ENCODE measurements around the gene ELN. TPM values are rescaled to one million over a fixed set of nuclear protein-coding genes. Genes with fewer than 3 reads are reported as not detected.
A peak's percentile ranks its signal among the peaks of the same experiment; 100 is the strongest.

ELN gene
- total and polyA plus RNA-seq, 2 of the 8 experiments (the other 6 are each of a cell fraction or from before 2014, with no cell fraction given) = 5.1 to 5.6 TPM

GRCh38 chr7:73988197-73988596 is 39.8 kb upstream of the ELN start:
- Histone ChIP-seq H3K23ac (ENCODE audit: insufficient read length) (no peak overlapping the region), H2BK20ac (ENCODE audit: low read length) (no peak overlapping the region), H4K91ac (replicated peaks; ENCODE audit: insufficient read length, low read length) (no peak overlapping the region), H3K27ac (ENCODE audit: low read depth, low read length) (no peak overlapping the region), H3K4me1 (replicated peaks in 1 of 4; ENCODE audit: control insufficient read depth in 3 of 4, insufficient read depth in 4 of 4, low read length in 3 of 4) (no peaks in the 10 kb centered on the region; a peak in 1 of 7 replicates), H2BK15ac (ENCODE audit: low read length) (no peak overlapping the region), H3K79me2 (ENCODE audit: control insufficient read depth in 1 of 2, insufficient read depth in 2 of 2, low read length in 2 of 2) (no peaks in the 10 kb centered on the region), H3K9ac (replicated peaks in 1 of 4; ENCODE audit: extremely low read depth in 1 of 4, low read depth in 3 of 4, low read length in 3 of 4) (no peak overlapping the region), H4K5ac (ENCODE audit: insufficient read length, low read depth, low read length) (no peak overlapping the region), H2BK5ac (ENCODE audit: low read depth, low read length) (no peak overlapping the region), H3K9me3 (ENCODE audit: insufficient read depth in 2 of 2, low read depth in 1 of 2, low read length in 1 of 2) (no peaks in the 10 kb centered on the region), H4K8ac (ENCODE audit: extremely low read depth, insufficient read depth, low read length) (no peak overlapping the region), H3K27me3 (replicated peaks in 1 of 4; ENCODE audit: control insufficient read depth in 3 of 4, extremely low read depth in 1 of 4, insufficient read depth in 3 of 4, low read length in 3 of 4) (no peaks in the 10 kb centered on the region), H3K23me2 (ENCODE audit: low read depth, low read length) (no peaks in the 10 kb centered on the region), H3K79me1 (ENCODE audit: low read depth, low read length) (no peaks in the 10 kb centered on the region), H2AK5ac (ENCODE audit: low read depth, low read length) (no peak overlapping the region), H3K18ac (ENCODE audit: extremely low read depth, low read length) (no peak overlapping the region), H3K14ac (ENCODE audit: insufficient read length) (no peak overlapping the region), H2AFZ (ENCODE audit: low read length) (no peak overlapping the region), H3K4ac (replicated peaks; ENCODE audit: insufficient read length, low read depth, low read length) (no peak overlapping the region), H3K56ac (replicated peaks; ENCODE audit: insufficient read length, low read depth, low read length) (no peak overlapping the region), H4K20me1 (replicated peaks in 1 of 2; ENCODE audit: control insufficient read depth in 1 of 2, insufficient read depth in 2 of 2, low read length in 2 of 2) (no peaks in the 10 kb centered on the region), H2BK120ac (replicated peaks; ENCODE audit: low read depth, low read length) (no peak overlapping the region), H3K4me2 (ENCODE audit: insufficient read depth in 1 of 2, low read depth in 2 of 2, low read length in 2 of 2) (no peak overlapping the region), H3K4me3 (ENCODE audit: extremely low read depth in 1 of 4, insufficient read depth in 2 of 4, low read depth in 3 of 4, low read length in 4 of 4) (no peak overlapping the region), H3K36me3 (ENCODE audit: control insufficient read depth in 2 of 4, insufficient read depth in 4 of 4, low read length in 3 of 4) (no peaks in the 10 kb centered on the region), H2BK12ac (ENCODE audit: low read depth, low read length) (no peak overlapping the region)
- TF ChIP-seq FOSL1 (IDR thresholded peaks at IDR 0.05; ENCODE audit: insufficient read depth, low read depth, low read length) (no peak), JUND (IDR thresholded peaks at IDR 0.05; ENCODE audit: low read length) (no peak), KDM1A (IDR thresholded peaks at IDR 0.05; ENCODE audit: borderline replicate concordance, low read length) (peak; percentile 48; the same call in 1 of the 2 replicates), EGR1 (IDR thresholded peaks at IDR 0.05; ENCODE audit: borderline replicate concordance, low read depth, low read length) (no peak)
- ChIA-PET POLR2A (ENCODE audit: partially characterized antibody) (no interaction called here), CTCF (ENCODE audit: partially characterized antibody) (interaction anchor here (0.6 to 5.1 kb wide), 4 partner anchors 9 to 381 kb away, joined by 3 to 32 read pairs (median 4); no protein-coding TSS in a partner anchor)
- FAIRE-seq (no peak), DNase-seq (ENCODE audit: low read depth in 1 of 2, low spot score in 2 of 2) (no peak)
- 74% methylated on average over 9 of the region's 9 CpGs; no CpG with 5 or more reads in 1 of the 2 experiments for WGBS, 2 experiments (ENCODE audit: extremely low coverage in 1 of 2, insufficient coverage in 1 of 2, insufficient read length in 1 of 2, insufficient replicate concordance in 2 of 2, low coverage in 1 of 2, low lambda C conversion rate in 2 of 2, missing lambda C conversion rate in 1 of 2)
